IPS DF 4.7 (cell line): ENCODE measurements around the gene ITPRIP.

Source experiments
- DNase-seq: peaks from one replicate; pipeline ENCODE4 v3.0.0-alpha.2; 2013; ENCODE audit warnings: low spot score; ENCODE audit errors: extremely low read depth

The ITPRIP gene

DNA sequence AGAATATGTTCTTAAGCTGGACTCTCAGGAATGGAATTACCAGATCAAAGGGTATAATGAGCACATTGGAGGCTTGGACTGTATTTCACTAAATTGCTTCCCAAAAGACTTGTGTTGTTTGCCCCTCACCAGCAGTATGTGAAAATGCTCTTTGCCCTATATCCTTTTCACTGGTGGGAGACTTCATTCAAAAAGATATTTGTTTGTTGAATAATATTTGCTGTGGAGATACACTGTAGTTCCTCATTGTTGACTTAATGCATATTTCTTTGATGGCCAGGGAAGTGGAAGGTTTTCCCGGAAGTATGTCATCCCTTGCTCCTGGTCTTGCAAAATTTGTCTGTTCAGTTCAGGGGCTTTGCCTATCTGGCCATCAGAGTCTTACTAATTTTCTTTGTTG is 49.9 kb downstream of the ITPRIP start:
- DNase-seq: no peak

DNA sequence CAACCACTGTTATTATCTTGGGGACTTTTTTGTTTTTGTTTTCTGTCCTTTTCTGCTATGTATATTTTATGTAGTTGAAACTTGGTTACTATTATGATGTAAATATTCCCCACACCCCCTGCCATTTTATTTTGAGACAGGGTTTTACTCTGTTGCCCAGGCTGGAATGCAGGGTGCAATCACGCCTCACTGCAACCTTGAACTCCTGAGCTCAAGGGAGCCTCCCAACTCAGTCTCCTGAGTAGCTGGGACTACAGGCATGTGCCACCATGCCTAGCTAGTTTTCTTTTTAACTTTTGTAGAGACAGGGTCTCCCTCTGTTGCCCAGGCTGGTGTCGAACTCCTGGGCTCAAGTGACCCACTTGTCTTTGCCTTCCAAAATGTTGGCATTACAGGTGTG is 51.3 kb downstream of the ITPRIP start:
- DNase-seq: no peak

DNA sequence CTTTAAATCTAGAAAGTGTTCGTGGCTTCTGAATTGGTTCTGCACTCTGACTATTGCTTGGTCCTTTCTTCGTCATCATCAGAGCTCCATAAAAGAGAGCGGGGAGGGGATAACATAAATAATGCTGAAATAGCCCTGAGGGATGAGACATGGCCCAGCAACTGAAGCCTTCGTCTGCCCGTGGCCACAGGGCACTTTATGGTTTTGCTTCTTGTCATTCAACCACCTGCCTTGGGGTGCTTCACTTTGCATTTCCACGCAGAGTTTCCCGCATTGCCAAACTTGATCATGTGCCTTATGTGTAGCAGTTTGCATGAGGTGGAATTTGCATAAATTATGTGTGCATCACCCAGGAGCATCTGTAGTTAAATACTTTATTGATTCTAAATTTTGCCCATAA is 53.4 kb downstream of the ITPRIP start:
- DNase-seq: no peak

DNA sequence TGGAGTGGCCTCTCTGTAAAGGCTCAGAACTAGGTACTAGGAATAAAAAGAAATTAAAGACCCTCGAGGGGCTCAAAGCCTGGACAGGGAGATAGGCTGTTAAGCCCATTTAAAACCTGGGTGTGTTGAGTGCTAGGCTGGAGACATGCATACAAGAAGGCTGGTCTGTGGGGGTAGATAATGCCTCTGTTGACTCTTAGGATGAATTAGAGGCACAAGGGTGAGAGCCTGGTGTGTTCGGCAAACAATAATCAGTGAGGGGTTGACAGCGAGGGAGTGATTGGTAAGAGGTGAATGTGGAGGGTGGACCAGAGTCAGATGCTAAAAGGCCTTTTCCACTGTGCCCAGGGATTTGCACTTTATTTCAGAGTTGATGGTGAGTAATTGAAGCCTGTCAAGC is 56.6 kb downstream of the ITPRIP start:
- no peak for DNase-seq

DNA sequence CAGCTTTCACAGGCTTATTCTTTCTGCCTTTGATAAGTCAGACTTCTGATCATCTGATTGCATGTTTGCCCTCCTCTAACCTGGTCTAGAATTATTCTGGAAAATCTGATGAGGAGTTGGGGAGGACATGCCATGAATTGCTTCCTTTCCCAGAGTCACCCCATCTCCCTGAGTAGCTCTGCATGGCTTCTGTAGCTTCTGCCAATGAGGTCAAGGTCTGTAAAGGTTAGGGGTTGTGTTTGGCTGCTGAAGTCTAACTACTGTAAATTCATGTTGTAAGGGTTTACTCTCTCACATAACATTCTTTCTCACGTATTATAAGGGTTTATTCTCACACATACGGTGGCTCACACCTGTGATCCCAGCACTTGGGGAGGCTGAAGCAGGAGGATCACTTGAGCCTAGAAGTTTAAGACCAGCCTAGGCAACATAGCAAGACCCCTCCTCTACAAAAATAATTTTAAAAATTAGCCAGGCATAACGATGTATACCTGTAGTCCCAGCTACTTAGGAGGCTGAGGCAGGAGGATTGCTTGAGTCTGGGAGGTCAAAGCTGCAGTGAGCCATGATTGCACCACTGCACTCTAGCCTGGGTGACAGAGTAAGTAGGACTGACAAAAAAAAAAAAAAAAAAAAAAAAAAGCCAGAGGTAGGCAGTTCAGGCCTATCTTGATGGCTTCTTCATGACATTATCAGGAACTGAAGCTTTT is 58.6 kb downstream of the ITPRIP start:
- no peak for DNase-seq

DNA sequence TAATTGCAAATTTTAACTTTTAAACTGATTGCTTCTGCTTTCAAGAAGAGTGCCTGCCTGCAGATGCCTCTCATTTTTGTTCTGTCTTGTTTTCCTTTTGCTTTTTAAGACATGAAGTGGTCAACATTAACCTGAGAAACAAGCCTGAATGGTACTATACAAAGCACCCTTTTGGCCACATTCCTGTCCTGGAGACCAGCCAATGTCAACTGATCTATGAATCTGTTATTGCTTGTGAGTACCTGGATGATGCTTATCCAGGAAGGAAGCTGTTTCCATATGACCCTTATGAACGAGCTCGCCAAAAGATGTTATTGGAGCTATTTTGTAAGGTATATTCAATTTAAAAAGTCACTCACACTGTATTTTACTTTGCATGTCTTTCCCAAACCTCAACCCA is 60.5 kb downstream of the ITPRIP start:
- DNase-seq: no peak

DNA sequence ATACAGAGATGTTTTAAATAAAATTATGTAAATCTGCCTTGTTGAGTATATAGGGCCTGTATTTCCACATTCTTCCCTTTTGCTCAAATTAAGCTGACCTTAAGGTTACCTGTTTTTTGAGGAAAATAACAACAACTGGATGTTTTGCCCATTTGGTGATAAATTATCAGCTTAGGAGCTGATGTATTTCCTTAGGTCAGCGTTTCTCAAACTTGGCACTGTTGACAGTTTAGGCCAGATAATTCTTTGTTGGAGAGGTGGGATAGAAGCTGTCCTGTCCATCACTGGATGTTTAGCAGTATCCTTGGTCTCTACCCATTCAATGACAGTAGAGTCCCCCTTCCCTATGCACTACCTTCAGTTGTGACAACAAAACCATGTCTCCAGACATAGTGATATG is 62.1 kb downstream of the ITPRIP start:
- DNase-seq: no peak

DNA sequence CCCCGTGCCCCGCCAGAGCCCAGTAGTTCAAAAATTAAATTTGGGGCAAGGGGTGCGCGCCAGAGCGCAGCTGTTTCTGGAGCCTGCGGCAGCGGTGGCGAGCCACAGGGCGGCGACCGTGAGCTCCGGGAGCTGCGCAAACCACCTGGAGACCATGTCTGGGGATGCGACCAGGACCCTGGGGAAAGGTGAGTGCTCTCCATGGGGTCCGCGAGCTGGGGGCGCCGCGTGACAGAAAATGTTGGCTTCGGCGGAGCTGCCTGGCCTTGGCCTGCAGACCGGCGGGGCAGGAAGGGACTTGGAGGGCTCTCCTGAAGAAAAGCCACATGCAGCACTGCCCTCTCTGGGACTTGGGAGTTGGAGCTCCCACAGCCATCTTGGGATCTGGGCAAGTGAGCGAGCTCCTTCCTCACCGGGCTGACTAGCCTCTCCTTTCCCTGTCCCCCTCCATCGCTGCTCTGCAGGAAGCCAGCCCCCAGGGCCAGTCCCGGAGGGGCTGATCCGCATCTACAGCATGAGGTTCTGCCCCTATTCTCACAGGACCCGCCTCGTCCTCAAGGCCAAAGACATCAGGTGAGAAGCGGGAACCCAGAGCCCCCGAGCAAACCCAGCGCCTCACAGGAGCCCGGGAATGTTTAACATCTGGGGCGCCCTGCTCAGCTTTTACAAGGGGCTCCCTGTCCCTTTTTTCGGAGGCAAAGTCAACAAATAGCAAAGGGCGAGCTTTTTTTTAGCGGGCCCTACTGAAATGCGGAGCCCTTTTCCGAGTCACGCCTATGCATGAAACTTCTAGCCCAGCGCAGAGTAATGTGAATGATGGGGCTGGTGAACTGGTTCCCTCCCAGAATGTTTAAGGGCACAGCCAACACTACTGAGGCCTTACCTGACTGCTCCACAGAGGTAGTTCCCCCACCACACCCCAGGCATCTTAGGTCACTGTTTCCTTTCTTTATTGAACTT is 63.2 kb downstream of the ITPRIP start:
- no peak for DNase-seq

DNA sequence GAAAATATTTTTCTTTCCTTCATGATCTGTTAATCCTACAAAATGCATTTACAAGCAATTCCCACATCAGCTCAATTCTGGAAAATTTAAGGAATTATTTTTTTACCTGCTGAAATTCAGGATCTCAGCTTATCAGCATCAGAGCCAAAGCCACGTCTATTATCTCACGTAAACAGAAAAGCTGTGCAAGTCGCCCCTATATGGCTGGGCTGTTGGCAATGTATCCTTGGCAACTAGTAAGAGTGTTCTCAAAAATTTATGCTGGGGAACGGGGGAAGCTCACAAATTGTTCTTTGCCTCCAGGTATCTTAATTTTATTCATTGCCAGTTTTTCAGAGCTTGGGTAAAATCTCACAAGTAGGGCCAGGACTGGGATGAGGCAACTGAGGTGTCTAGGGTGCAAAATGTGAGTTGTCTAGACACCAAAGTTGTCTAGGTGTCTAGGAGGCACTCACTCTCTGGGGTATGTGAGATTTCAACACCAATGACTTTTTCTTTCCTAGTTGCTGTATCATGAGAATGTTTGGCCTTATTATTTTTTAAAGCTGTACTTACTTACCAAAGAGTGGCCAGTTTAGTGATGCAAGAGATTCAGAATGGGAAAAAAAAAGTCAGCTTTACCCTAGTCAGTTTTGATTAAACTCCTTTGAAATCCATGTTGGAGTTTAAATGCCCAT is 64.2 kb downstream of the ITPRIP start:
- DNase-seq: no peak

DNA sequence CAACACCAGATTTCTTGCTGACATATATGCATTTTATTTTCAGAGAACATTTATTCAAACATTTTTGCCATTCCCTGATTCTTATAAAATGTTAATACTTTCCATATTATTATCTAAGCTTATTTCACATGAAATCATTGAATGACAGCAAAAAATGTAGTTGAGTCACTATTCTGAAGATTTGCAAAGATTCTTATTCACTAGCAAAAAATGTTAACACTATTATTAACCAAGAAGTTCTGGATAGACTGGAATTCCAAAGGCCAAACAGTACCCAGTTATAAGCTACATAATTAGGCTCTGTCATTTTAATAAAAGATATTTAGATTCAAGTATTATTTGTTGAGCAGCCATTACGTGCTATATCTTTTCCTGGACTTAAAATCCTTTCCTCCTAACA is 65.0 kb downstream of the ITPRIP start:
- no peak for DNase-seq

DNA sequence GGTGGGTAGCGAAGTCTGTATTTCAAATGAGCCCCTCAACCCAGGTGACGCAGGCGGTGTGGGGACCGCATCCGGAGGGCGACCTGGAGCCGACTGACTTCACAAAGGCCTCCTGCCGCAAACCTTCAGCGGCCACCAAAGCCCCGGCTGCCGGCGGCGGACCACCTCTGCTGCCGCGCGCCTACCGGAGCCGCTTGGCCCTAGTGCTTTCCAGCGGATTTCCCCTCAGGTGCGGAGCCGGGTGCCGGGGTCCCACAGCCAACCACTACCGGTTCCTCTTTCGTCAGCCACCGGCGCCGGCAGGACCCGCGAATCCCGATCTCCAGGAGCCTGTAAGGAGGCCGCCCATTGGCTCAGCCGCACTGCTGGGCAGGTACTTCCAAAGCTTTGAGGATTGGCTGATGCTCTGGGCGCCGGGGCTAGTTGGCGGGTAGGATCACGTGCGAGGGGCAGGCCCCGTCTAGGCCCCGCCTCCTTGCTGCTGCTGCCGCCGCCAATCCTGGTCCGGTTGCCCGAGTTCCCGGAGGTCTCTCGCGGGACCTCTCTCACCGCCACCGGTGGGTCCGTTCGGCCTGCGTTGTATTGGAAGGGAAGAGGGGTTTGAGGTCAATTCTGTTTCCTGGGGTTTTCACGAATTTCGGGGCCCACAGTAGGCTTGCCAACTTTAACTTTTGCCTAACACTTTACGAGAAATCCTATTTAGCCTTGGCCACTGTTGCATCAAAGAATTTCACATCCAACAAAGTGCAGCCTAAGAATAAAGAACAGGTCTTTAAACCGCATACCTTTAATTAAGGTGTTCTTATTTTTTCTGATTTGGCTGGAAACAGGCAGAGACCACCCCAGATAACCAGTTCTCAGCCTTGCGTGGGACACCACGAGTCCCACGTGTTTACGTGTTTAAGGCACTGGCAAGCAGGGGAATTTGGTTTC is 69.3 kb downstream of the ITPRIP start, which contains the start of gene GSTO2:
GSTO2 (plus strand) TSS at position 472 of the 933 bp plus-strand sequence. CDS start 5,732 bp downstream, outside the sequence.
- DNase-seq: no peak

DNA sequence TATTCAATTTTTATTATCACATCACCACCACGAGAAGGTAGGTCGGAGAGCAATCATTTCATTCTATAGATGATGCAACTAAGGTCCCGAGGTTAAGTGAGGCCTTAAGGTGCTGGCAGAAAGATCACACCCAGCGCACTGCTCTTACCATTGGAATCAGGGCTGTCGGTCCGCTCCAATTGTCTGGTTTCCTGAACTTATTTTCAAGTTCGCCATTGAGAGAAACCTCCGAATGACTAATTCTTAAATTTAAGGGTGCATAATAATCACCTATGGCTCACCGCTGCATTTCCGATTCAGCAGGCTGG is 69.9 kb downstream of the ITPRIP start:
- no peak for DNase-seq

DNA sequence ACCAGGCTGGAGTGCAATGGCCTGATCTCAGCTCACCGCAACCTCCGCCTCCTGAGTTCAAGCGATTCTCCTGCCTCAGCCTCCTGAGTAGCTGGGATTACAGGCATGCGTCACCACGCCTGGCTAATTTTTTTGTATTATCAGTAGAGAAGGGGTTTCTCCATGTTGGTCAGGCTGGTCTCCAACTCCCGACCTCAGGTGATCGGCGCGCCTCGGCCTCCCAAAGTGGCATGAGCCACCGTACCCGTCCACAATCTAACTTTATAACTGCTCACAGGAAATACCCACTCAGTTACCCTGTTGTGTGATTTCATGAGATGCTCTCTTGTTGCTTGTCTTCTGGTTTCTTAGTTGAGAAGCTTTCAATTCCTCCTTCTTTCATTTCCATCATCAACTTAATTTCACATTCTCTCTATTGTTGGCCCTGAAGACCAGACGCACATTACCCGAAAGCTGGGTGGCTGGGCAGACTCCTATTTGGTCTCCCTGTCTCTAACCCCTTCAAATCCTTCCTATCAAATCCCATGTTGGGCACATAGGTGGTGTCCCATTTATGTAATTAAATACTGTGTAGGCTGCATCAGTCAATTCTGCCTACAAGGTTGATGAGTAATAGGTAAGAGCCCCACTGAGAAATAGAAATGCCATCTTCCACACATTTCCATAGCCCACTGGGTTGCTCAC is 70.4 kb downstream of the ITPRIP start:
- DNase-seq: no peak

DNA sequence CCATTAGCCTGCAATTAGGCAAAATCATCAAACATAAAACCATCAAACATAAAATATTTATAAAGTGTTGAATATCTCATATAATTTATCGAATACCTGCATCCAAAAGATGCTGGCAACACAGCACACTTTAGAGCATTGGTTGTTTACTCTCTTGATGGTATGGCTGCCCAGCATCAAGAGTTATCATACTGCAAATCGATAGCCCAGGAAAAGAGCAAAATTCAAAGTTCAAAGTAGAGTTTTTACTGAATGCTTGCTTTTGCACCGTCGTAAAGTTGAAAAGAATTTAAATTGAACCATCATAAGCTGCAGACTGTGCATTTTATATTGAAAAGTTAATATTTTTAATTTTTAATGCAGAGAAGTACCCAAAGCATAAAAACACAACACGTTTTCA is 73.5 kb downstream of the ITPRIP start:
- no peak for DNase-seq

DNA sequence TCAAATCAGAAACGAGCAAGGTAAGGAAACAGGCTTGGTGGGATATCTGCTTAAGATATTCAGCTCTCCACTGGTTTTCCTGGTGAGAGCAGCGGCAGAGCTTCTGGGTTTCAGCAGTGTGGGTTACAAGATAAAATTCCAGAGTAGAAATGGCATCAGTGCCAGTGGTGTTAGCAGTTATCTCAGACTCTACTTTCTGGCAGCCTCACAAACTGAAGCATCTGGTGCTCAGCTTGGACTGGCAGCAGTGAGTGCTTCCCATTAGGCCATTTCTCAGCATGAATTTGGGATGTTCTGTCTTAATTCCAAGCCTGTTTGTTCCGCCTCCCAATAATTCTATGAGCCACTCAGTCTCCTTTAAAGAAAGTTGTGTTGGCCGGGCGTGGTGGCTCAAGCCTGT is 76.2 kb downstream of the ITPRIP start:
- DNase-seq: no peak

DNA sequence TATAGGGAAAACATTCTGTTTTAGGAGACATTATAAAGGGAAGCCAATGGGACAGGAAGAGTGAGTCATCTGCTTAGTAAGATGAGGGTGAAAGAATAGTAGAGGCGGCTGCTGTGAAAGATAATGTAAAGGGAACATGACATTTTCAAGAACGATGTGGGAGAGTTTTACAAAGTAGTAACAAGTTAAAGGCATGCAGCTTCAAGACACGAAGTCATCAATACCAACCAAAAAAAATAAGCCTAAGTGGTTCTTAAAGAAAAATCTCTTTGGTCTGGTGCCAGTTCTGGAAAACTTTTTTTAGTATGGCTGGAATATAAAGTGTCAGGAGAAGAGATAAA is 77.5 kb downstream of the ITPRIP start:
- DNase-seq: no peak

DNA sequence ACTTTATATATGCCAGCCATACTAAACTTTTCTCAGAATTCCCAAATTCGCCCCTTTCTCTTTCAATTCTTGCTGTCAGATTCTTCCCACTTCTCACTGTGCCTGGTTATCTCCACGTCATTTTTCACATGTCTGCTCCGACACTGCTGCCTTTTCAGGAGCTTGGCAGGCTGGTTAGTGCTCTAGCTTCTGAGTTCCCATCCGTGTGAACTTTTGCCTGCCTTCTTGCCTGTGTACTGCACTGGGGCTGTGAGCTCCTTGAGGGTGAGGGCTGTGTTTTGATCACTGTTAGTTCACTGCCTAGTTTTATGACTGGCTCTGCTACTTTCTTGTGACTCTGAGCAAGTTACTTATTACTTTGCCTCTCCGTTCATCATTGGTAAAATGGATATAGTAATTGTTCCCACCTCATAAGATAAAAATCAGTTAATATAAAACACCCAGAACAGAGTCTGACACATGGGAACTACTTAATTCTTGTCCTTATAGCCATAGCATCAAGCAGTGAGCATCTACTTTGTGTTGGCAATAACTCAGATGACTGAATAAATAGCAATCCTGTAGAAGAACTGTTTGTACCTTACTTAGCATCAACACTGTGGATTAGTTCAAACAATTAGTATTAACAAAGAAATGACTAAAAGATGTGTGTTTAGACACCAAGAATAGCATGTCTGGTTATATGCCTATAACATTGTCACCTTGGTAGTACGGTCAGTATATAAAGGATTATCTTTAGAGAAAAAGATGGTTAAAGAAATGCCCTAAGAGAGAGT is 78.1 kb downstream of the ITPRIP start:
- no peak for DNase-seq
